ENCODE data around the gene CTU1. TPM values are rescaled to one million over a fixed set of nuclear protein-coding genes. Genes with fewer than 3 reads are reported as not detected.

The CTU1 gene
- total RNA-seq, 1 donor from 2014 or later = 7.8 TPM

- ATAC-seq (ENCODE audit: low read depth) = no peak
- intact Hi-C loops (cut with micrococcal nuclease) = no loop called here
- Mint-ChIP-seq H3K4me1 (peaks cover 12% of the 10 kb centered on the region), H3K4me3 (no peak overlapping the region), H3K36me3 (ENCODE audit: low read depth) (no peaks in the 10 kb centered on the region), H3K27ac (no peak overlapping the region), H3K9me3 (no peaks in the 10 kb centered on the region), H3K27me3 (peaks cover 36% of the 10 kb centered on the region)
- DNase-seq = no peak
- POLR2A ChIA-PET = no interaction called here
- no peak for TF ChIP-seq CTCF (IDR thresholded peaks at IDR 0.05)
- CTCF ChIA-PET = no interaction called here
These were observed 17.3 kb upstream of the CTU1 start for GRCh38 chr19:51125421-51126075.

GRCh38 chr19:51124729-51125128 lies 16.5 kb upstream of the CTU1 start, which contains the start of gene SIGLEC9:
Gene SIGLEC9, plus strand, starts transcription at chr19:51124906. Its CDS starts 69 bp downstream, at chr19:51124975.
- Mint-ChIP-seq H3K4me3 (no peak within 1 kb of the TSS), H3K36me3 (ENCODE audit: low read depth) (no peaks in the 10 kb centered on the region)
- CTCF ChIA-PET = no interaction called here

GRCh38 chr19:51124216-51124615 lies 16.0 kb upstream of the CTU1 start:
- TF ChIP-seq CTCF (IDR thresholded peaks at IDR 0.05) = no peak
- Mint-ChIP-seq H3K9me3 (no peaks in the 10 kb centered on the region), H3K4me3 (no peak overlapping the region), H3K27ac (no peak overlapping the region), H3K36me3 (ENCODE audit: low read depth) (no peaks in the 10 kb centered on the region), H3K27me3 (peaks cover 29% of the 10 kb centered on the region), H3K4me1 (peaks cover 12% of the 10 kb centered on the region)
- intact Hi-C loops (cut with micrococcal nuclease) = no loop called here
- DNase-seq = no peak
- no peak for ATAC-seq (ENCODE audit: low read depth)
- CTCF ChIA-PET = no interaction called here
- POLR2A ChIA-PET = no interaction called here

More at GRCh38 chr19:51124729-51125128, 16.5 kb upstream of the CTU1 start, which contains the start of gene SIGLEC9:
- no peaks in the 10 kb centered on the region for H3K9me3 Mint-ChIP-seq
- H3K27me3 Mint-ChIP-seq = peaks cover 31% of the 10 kb centered on the region
- POLR2A ChIA-PET = no interaction called here
- intact Hi-C loops (cut with micrococcal nuclease) = no loop called here
- ATAC-seq (ENCODE audit: low read depth) (no peak), DNase-seq (no peak)
- H3K27ac Mint-ChIP-seq = no peak within 1 kb of the TSS
- H3K4me1 Mint-ChIP-seq = peaks cover 12% of the 10 kb centered on the region
- no peak for TF ChIP-seq CTCF (IDR thresholded peaks at IDR 0.05)

GRCh38 chr19:51123802-51124201 lies 15.6 kb upstream of the CTU1 start:
- Mint-ChIP-seq H3K4me1 (peaks cover 12% of the 10 kb centered on the region), H3K36me3 (ENCODE audit: low read depth) (no peaks in the 10 kb centered on the region), H3K4me3 (no peak overlapping the region), H3K9me3 (no peaks in the 10 kb centered on the region), H3K27me3 (peaks cover 33% of the 10 kb centered on the region), H3K27ac (no peak overlapping the region)
- ChIA-PET POLR2A (no interaction called here), CTCF (no interaction called here)
- intact Hi-C loops (cut with micrococcal nuclease) = no loop called here
- no peak for ATAC-seq (ENCODE audit: low read depth)
- DNase-seq = no peak
- no peak for TF ChIP-seq CTCF (IDR thresholded peaks at IDR 0.05)

GRCh38 chr19:51123381-51123800 lies 15.2 kb upstream of the CTU1 start:
- Mint-ChIP-seq H3K4me3 (no peak overlapping the region), H3K27ac (no peak overlapping the region), H3K27me3 (peaks cover 29% of the 10 kb centered on the region), H3K9me3 (no peaks in the 10 kb centered on the region), H3K36me3 (ENCODE audit: low read depth) (no peaks in the 10 kb centered on the region), H3K4me1 (peaks cover 12% of the 10 kb centered on the region)
- ATAC-seq (ENCODE audit: low read depth) = no peak
- ChIA-PET POLR2A (no interaction called here), CTCF (no interaction called here)
- intact Hi-C loops (cut with micrococcal nuclease) = no loop called here
- DNase-seq = no peak
- TF ChIP-seq CTCF (IDR thresholded peaks at IDR 0.05) = no peak
